Epidermal melanocyte (primary cell): ENCODE results near the gene IZUMO4.
"Not testable (repeated sequence)": the region's sequence is repeated elsewhere in the genome, so short reads cannot be mapped to it uniquely, and the experiment has no call there.

Experiments used
- DNase-seq: peaks from one replicate; pipeline ENCODE4 v3.0.0; 2011; ENCODE audit warnings: low spot score; ENCODE audit not compliant: insufficient read length

The IZUMO4 gene

DNA sequence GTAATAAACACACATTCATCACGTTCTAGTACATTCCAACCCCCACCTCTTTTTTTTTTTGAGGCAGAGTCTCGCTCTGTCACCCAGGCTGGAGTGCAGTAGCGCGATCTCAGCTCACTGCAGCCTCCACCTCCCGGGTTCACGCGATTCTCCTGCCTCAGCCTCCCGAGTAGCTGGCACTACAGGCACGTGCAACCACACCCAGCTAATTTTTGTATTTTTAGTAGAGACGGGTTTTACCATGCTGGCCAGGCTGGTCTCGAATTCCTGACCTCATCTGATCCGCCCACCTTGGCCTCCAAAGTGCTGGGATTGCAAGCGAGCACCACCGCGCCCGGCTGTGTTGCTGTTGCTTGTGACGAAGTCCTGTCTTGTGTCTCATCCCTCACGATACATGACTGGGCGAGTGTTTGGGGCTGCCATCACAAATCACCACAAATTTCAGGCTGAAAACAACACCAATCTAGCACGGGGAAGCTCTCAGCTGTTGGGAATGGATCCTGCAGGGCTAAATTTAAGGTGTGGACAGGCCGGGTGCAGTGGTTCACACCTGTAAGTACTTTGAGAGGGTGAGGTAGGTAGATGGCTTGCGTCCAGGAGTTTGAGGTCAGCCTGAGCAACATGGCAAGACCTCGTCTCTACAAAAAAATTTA, 16.3 kb upstream of the IZUMO4 start:
- no peak for DNase-seq

DNA sequence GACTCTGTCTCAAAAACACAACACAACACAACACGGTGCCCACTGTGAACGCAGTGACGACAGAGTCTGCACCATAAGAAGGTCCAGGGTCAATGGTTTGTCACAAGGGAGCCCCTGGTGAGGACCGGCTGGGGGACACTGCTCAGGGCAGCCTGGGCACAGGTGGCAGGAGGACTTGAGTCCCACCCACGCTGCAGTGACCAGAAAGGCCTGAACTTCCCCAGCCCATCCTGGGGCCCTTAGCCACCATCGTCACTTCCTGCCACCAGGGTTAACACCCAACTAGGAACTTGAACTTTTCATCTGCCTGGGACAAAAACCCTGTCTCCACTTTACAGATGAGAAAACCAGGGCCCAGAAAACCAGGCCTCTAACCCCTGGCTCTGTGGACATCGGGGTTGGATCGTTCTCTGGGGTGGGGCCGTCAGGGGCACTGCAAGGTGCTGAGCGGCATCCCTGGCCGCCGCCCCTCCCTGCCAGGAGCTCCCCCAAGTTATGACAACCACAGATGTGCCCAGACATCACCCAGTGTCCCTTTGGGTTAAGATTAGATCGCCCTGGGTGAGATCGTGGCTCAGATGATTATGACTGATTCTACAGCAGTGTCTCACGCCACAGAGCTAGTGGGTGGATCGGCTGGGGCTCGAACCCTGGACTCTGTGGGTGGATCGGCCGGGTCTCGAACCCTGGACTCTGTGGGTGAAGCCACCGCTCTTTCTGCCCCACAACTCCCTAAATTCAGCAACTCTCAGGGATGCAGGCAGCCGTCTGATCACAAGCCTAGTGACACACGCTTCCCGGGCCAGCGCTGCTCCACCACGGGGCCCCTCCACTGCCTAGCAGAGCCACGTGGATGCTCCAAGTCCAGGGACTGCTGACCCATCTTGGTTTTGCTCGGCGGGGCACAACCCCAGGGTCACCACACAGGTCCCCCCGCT, 14.6 kb upstream of the IZUMO4 start:
- no peak for DNase-seq

DNA sequence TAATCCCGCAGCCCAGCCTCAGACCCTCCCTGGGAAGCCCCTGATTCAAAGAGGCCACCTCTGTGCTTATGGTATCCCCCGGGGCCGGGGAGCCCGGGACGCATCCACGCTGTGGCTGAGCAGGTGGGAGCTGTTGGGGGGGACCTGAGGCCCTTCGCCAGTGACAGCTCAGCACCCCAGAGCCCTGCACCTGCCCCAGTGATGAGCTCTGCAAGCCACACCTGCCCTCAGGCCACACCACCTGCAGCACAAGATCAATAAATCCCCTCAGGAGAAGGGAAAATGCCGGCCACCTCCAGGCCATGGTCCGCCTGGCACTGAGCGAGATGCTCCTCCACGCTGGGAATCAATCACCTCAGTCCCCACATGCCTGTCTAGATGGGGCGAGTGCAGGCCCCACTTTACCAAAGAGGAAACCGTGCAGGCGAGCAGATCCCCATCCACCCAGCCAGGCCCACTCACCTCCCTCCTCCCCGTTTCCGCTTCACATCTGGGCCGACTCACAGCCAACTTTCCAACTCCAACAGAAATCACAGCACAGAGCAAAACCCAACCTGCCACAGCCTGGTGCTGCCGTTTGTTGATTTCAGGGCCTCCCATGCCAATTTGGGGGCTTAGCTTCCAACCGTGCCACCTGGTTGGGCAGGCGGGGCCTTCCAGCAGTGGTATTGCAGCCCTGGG, 13.4 kb upstream of the IZUMO4 start:
- DNase-seq, result no peak

DNA sequence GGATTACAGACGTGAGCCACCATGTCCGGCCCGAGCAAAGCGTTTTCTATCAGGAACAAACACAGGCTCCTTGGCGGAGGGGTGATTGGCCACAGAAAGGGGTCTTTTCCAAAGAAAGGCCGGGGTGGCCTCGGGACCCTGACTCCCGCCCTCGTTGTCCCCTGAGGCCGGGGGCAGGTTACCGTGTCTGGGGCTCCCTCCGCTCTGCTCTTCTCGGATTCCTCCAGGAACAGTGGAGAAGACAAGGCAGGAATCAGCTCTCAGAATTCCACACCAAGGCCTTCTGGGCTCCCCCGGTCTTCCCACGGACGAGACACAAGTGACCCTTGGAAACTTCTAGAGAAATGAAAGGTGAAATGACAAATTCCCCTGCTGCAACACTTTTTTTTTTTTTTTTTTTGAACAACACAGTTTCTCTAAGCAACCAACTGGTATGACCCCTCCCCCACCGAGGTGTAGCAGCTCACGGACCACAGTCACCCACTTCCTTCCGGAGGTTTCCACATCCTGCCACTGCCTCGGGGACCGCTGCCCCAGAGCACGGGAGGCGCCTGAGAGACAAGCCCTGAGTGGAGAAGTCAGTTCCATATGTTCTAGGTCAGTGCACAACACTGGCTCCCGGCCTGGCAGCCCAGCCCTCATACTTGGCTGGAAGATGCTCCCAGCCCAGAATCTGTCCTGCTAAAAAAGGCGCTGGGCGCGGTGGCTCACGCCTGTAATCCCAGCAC, 11.6 kb upstream of the IZUMO4 start:
- peak; percentile 46 for DNase-seq

DNA sequence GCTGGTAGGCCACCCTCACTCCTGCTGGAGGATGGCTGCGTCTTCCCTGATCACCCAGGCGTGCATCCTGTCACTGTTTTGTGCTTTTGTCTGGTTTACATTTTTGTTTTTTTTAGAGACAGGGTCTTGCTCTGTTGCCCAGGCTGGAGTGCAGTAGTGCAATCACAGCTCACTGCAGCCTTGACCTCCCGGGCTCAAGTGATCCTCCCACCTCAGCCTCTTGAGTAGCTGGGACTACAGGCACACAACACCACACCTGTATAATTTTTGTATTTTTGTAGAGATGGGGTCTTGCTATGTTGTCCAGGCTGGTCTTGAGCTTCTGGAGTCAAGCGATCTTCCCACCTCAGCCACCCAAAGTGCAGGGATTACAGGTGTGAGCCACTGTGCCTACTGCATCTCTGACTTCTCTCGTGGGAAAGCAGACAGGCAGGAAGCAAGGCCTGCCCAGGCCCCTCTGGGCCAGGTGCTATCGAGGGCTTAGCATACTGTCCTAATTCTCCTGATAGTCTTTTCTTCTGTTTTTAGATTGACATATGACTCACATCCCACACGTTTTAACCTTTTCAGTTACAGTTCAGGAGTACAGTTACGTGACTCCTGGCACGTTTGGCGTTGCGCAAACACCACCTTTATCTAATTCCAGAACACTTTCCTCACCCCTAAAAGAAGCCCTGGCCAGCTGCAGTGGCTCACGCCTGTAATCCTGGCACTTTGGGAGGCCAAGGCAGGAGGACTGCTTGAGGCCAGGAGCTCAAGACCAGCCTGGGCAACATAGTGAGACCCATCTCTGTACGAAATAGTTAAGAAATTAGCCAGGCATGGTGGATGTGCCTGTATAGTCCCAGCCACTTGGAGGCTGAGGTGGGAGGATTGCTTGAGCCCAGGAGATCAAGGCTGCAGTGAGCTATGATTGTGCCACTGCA, 9.8 kb upstream of the IZUMO4 start:
- not testable (repeated sequence) for DNase-seq

DNA sequence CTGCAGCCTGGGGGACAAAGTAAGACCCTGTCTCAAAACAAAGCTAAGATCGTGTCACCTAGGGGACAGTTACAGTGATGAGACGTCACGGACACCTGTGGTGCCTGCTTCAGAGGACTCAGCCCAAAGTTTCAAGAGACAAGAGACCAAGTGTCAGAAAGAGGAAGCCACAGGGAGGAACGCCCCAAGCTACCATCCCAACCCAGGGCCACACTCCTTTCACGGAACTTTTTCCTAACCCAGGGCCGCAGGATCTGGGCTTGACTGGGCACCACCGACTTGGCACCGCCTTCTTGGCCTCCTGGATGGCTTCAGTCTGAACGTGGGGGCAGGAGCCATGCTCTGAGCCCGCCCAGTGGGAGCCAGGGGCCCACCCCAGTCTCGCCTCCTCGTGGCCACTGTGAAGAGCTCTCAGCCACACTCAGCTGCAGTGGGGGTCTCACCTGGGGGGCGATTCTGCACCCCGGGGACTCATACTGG, 9.1 kb upstream of the IZUMO4 start:
- no peak for DNase-seq

DNA sequence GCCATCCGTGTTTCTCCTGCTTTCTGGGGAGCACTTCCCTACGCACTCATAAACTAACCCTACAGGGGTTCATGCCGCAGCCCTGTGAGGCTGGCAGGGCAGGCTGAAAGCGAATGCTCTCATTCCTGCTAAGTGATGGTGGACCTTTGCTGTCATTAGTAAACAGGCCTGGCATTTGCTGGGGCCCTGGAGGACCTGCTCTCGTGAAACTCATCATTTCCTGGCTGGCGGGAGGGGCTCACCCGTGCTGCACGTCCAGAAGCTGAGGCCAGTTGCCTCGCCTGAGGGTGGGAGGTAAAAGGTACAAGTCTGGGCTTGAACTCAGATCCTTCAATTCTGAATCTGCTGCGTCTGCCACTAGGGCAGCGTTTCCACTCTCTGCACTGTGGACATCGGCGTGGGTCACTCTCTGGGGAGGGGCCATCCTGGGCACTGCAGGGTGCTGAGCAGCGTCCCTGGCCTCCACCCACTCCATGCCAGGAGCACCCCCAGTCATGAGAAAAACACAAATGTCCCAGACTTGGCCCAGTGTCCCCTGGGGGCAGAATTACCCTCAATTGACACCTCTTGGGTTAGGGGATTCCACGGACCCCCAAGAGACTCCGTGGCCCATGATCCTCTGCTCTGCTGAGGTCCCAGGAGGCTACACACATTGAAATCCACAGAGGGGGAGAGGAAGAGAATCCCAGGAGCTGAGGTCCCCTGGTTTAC, 7.6 kb upstream of the IZUMO4 start:
- no peak for DNase-seq

DNA sequence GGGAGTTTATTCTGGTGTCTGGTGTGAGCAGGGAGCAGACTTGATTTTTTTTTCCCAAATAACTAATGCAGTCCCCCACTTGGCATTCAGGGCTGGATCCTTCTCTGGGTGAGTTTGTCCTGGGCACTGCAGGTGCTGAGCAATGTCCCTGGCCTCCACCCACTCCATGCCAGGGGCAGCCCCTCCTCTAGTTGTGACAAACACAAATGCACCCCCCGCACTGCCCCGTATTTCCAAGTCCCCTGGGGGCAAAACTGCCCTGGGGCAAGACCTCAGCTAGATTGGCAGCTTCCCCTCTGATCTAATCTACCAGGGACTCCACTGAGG, 7.0 kb upstream of the IZUMO4 start:
- no peak for DNase-seq

DNA sequence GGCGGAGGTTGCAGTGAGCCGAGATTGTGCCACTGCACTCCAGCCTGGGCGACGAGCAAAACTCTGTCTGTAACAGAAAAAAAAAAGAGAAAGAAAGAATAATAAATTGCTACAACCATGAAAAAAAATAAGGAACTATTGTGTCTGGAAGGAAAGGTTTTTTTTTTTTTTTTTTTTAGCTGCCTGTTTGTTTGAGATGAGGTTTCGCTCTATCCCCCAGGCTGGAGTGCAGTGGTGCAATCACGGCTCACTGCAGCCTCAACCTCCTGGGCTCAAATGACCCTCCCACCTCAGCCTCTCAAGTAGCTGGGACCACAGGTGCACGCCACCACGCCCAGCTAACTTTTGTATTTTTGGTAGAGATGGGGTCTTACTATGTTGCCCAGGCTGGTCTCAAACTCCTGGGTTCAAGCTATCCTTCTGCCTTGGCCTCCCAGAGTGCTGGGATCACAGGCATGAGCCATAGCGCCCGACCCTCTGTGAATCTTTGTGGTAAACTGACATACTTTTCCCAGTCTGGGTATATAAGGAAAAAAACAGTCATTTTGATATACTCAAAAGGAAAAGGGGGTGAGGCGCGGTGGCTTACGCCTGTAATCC, 4.7 kb upstream of the IZUMO4 start:
- DNase-seq, result not testable (repeated sequence)

DNA sequence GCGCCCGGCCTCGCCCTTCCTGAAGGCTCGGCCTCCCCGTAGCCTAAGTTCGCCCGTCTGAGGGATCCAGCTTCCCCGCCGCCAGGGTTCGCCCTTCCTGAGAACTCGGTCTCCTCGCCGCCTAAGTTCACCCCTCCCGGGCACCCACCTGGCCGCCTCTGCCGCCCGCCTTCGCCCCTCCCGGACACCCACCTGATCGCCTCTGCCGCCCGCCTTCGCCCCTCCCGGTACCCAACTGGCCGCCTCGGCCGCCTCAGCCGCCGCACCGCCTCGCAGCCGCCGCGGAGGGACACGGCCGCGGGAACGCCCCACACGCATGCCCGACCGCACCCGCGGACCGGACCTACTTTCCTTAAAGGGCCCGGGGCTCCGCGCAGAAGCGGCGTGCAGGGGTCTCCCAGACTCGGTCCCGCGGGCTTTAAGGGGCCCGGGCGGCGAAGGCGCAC, 658 bp upstream of the IZUMO4 start, which contains the start of gene MOB3A:
Gene MOB3A (minus strand): TSS at position 293 of the 446 bp plus-strand sequence. CDS start 17,766 bp downstream, outside the sequence.
- DNase-seq, result peak; percentile 92

DNA sequence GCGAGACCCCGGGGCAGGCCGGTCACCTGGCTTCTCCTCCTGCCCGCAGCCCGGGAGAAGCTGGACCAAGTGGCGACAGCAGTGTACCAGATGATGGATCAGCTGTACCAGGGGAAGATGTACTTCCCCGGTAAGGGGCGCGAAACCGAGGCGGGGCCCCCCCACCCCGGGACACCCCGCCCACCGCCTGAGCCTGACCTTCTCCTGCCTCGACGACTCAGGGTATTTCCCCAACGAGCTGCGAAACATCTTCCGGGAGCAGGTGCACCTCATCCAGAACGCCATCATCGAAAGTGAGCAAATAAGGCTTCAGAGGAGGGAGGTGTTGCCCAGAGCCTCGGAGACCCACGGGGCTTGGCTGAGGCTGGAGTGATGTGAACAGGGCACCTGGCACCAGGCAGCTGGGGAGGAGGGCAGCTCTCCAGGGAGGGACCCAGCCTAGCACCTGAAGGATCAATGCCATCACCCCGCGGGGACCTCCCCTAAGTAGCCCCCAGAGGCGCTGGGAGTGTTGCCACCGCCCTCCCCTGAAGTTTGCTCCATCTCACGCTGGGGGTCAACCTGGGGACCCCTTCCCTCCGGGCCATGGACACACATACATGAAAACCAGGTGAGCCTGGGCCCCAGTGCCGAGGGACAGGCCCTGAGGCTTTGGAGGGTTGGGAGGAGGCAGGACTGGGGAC, 629 bp downstream of the IZUMO4 start:
- no peak for DNase-seq

DNA sequence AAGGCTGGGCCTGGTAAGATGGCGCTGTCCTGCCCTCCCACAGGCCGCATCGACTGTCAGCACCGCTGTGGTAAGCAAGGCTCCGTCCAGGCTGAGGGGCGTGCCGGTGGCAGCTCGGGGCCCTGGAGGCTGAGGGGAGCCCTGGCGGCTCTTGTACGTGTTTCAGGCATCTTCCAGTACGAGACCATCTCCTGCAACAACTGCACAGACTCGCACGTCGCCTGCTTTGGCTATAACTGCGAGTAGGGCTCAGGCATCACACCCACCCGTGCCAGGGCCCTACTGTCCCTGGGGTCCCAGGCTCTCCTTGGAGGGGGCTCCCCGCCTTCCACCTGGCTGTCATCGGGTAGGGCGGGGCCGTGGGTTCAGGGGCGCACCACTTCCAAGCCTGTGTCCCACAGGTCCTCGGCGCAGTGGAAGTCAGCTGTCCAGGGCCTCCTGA, 1.2 kb downstream of the IZUMO4 start:
- DNase-seq, result no peak

DNA sequence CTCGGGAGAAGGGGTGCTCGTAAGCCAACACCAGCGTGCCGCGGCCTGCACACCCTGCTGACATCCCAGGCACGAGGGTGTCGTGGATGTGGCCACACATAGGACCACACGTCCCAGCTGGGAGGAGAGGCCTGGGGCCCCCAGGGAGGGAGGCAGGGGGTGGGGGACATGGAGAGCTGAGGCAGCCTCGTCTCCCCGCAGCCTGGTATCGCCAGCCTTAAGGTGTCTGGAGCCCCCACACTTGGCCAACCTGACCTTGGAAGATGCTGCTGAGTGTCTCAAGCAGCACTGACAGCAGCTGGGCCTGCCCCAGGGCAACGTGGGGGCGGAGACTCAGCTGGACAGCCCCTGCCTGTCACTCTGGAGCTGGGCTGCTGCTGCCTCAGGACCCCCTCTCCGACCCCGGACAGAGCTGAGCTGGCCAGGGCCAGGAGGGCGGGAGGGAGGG, 2.4 kb downstream of the IZUMO4 start:
- no peak for DNase-seq

DNA sequence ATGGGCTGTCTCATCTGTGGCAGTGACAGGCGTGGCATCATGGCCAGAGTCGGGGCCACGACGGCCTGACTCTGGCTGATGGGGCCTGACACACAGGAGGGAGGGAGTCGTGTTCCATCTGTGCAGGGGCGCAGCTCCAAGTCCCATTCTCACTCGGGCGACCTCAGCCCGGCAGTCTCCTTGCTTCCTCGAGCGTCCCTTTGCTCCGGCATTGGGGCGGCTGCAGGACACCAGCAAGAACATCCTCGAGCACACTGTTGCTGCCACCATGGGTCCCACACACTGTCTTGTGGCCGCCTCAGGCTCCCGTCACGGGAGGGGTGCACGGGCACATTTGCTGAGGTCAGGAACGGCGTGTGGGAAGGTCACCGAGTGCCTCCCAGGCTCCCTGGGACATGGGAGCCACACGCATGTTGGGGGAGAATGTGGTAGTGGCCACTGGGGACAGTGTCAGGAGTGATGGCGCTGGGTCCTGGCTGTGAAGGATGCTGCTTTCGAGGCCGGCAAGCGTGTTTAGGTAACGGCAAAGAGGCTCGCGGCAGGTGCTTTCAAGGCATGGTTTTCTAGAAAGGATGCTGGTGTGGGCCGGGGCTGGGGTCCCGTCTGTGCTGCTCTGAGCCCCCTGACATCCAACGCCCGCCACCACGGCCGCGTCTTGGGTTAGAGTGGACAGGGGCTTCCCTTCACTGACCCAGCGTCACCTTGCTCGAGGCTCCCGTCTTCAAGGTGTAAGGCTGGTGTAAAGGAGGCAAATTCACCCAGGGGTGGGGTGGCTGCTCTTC, 3.4 kb downstream of the IZUMO4 start:
- no peak for DNase-seq

DNA sequence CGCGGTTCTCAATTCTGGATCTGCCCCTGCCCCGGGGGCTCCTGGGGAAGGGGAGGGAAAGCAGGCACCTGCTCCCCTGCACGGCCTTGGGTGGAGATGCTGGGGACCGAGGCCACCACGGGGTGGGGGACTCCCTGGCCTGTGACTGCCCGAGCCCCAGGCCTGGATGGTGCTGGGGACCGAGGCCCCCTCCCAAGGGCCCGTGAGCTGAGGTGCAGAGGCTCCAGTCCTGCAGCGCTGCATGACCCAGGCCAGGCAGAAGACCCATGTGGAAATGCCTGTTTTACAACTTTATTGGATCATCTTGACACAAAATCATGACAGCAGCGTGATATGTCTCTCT, 4.0 kb downstream of the IZUMO4 start:
- no peak for DNase-seq

DNA sequence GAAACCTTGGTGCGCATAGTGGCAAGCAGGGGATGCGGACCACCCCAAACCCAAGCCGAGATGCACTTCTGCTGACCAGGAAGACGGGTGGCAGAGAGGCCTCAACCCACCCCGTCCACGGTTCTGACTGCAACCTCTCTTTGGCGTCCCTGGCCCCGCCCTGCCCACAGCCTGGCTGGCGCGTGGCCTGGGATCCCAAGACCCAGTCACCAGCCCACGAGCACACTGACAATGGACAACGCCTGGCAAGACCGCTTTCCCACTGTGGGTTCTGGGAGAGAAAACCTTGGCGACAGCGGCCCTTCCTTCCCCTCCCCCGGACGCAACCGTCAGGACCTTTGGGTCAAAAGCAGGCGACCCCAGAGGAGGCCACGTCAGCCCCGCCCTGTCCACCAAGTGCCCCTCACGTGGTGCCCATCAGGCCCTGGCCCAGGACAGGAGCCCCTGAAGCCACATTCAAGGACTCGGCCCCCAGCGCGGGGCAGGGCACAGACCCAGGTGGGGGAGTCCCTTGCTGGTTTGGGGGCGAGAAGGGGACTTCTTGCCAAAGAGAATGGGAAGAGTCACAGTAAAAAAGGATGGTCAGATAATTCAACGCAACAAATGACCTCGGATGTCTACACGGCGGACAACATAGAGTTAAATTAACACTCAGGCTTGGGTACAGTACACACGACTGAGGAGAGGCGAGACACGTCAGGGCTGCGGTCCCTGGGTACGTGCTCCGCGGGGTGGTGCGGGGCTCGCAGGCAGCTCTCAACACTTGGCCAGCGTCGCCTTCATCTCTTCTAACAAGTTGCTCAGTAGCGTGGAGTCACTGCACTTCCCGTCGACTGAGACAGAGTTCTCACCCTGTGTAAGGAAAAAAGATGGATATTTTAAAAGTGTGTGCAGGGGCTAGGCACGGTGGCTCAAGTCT, 5.0 kb downstream of the IZUMO4 start:
- no peak for DNase-seq
